Panc1 (cell line): ENCODE data around the gene IL13.

Experiments
- CTCF ChIP-seq: fragments of 450-650 bp; IDR thresholded peaks from 2 replicates; pipeline ENCODE4 v1.5.1; 2017; ENCODE audit warnings: mild to moderate bottlenecking
- POLR2AphosphoS5 ChIP-seq: IDR thresholded peaks from 2 replicates; pipeline ENCODE4 v1.6.1; 2012; ENCODE audit warnings: mild to moderate bottlenecking, low read depth, low read length, moderate library complexity
- REST ChIP-seq, 2 experiments: IDR thresholded peaks; 2 replicates each; pipeline ENCODE4 v1.6.1; 2011 to 2012; ENCODE audit warnings: low read depth in 2 of 2, control low read depth in 1 of 2, low read length in 1 of 2, mild to moderate bottlenecking in 1 of 2, moderate library complexity in 1 of 2; ENCODE audit not compliant: insufficient read depth in 1 of 2

GRCh38 chr5:132644177-132644576, 13.8 kb upstream of the IL13 start:
- TF ChIP-seq POLR2AphosphoS5 (no peak), CTCF (no peak), REST (IDR thresholded peaks at IDR 0.05; ENCODE audit: insufficient read depth in 1 of 2, low read depth in 2 of 2, low read length in 1 of 2) (no peak)
